ENCODE data around the gene CRYBB1.

The CRYBB1 gene

GRCh38 chr22:26559961-26560575, 57.8 kb downstream of the CRYBB1 start:
- in situ Hi-C loops (cut with MboI; ENCODE audit: low sequenced_read_pairs, unreplicated experiment) = no loop called here
- DNase-seq (ENCODE audit: low spot score) = no peak
- TF ChIP-seq CTCF (IDR thresholded peaks at IDR 0.05; ENCODE audit: borderline replicate concordance, control extremely low read depth, extremely low read depth, insufficient read depth, missing control alignments) = no peak

GRCh38 chr22:26558248-26558895, 59.5 kb downstream of the CRYBB1 start:
- in situ Hi-C loops (cut with MboI; ENCODE audit: low sequenced_read_pairs, unreplicated experiment) = no loop called here
- DNase-seq (ENCODE audit: low spot score) = no peak
- no peak for TF ChIP-seq CTCF (IDR thresholded peaks at IDR 0.05; ENCODE audit: borderline replicate concordance, control extremely low read depth, extremely low read depth, insufficient read depth, missing control alignments)

- in situ Hi-C loops (cut with MboI; ENCODE audit: low sequenced_read_pairs, unreplicated experiment) = no loop called here
- DNase-seq (ENCODE audit: low spot score) = no peak
- no peak for TF ChIP-seq CTCF (IDR thresholded peaks at IDR 0.05; ENCODE audit: borderline replicate concordance, control extremely low read depth, extremely low read depth, insufficient read depth, missing control alignments)
Observed at GRCh38 chr22:26556904-26557303, 60.9 kb downstream of the CRYBB1 start.

GRCh38 chr22:26555478-26555877, 62.3 kb downstream of the CRYBB1 start:
- DNase-seq (ENCODE audit: low spot score) = no peak
- in situ Hi-C loops (cut with MboI; ENCODE audit: low sequenced_read_pairs, unreplicated experiment) = no loop called here
- TF ChIP-seq CTCF (IDR thresholded peaks at IDR 0.05; ENCODE audit: borderline replicate concordance, control extremely low read depth, extremely low read depth, insufficient read depth, missing control alignments) = no peak

GRCh38 chr22:26554956-26555355, 62.9 kb downstream of the CRYBB1 start:
- TF ChIP-seq CTCF (IDR thresholded peaks at IDR 0.05; ENCODE audit: borderline replicate concordance, control extremely low read depth, extremely low read depth, insufficient read depth, missing control alignments) = no peak
- DNase-seq (ENCODE audit: low spot score) = no peak
- in situ Hi-C loops (cut with MboI; ENCODE audit: low sequenced_read_pairs, unreplicated experiment) = no loop called here

GRCh38 chr22:26553056-26553752, 64.6 kb downstream of the CRYBB1 start:
- in situ Hi-C loops (cut with MboI; ENCODE audit: low sequenced_read_pairs, unreplicated experiment) = no loop called here
- TF ChIP-seq CTCF (IDR thresholded peaks at IDR 0.05; ENCODE audit: borderline replicate concordance, control extremely low read depth, extremely low read depth, insufficient read depth, missing control alignments) = no peak
- no peak for DNase-seq (ENCODE audit: low spot score)
